Fibroblast of lung (primary cell): ENCODE measurements around the gene ADCY5. TPM values are rescaled to one million over a fixed set of nuclear protein-coding genes. Genes with fewer than 3 reads are reported as not detected.

ENCODE experiments used
- DNase-seq, 2 donors: peaks; one replicate each; pipeline versions ENCODE4 v3.0.0 to v3.0.0-alpha.2; 2010; ENCODE audit warnings: low read depth in 2 of 2
- H2AFZ ChIP-seq: 2 replicates; pipeline ENCODE4 v1.5.1; 2012; ENCODE audit warnings: low read length, control low read depth, inconsistent platforms
- H3K27ac ChIP-seq: 2 replicates; pipeline ENCODE4 v1.5.1; 2011; ENCODE audit warnings: low read length, control low read depth; ENCODE audit not compliant: insufficient read depth
- H3K27me3 ChIP-seq: 2 replicates; pipeline ENCODE4 v1.5.1; 2011; ENCODE audit warnings: mild to moderate bottlenecking, low read length; ENCODE audit not compliant: control insufficient read depth, insufficient read depth
- H3K36me3 ChIP-seq: 2 replicates; pipeline ENCODE4 v1.5.1; 2011; ENCODE audit warnings: low read length; ENCODE audit not compliant: control insufficient read depth, insufficient read depth
- H3K4me1 ChIP-seq: 2 replicates; pipeline ENCODE4 v1.5.1; 2011; ENCODE audit warnings: low read length; ENCODE audit not compliant: control insufficient read depth, insufficient read depth; ENCODE audit errors: extremely low read depth
- H3K4me2 ChIP-seq: 2 replicates; pipeline ENCODE4 v1.5.1; 2011; ENCODE audit warnings: low read length, control low read depth; ENCODE audit not compliant: insufficient read depth; ENCODE audit errors: extremely low read depth
- H3K4me3 ChIP-seq, 4 experiments: fragments of 200-600 bp in 1 of 4; sonication (generic) in 1 of 4; replicated peaks in 1 of 4; 2 replicates each; pipeline ENCODE4 v1.5.1; 2011 to 2016; ENCODE audit warnings: low read length in 4 of 4, low read depth in 3 of 4, mild to moderate bottlenecking in 3 of 4, control low read depth in 2 of 4, inconsistent platforms in 1 of 4, mixed read lengths in 1 of 4; ENCODE audit not compliant: insufficient read depth in 1 of 4; ENCODE audit errors: control extremely low read depth in 1 of 4
- H3K79me2 ChIP-seq: 2 replicates; pipeline ENCODE4 v1.5.1; 2012; ENCODE audit warnings: mild to moderate bottlenecking, low read length, inconsistent platforms; ENCODE audit not compliant: control insufficient read depth, insufficient read depth
- H3K9ac ChIP-seq: 2 replicates; pipeline ENCODE4 v1.5.1; 2011; ENCODE audit warnings: mild to moderate bottlenecking, low read length, control low read depth; ENCODE audit not compliant: insufficient read depth
- H3K9me3 ChIP-seq: 2 replicates; pipeline ENCODE4 v1.5.1; 2012; ENCODE audit warnings: low read depth, low read length; ENCODE audit not compliant: control insufficient read depth, insufficient read depth
- H4K20me1 ChIP-seq: 2 replicates; pipeline ENCODE4 v1.5.1; 2011; ENCODE audit warnings: low read length; ENCODE audit not compliant: control insufficient read depth, insufficient read depth; ENCODE audit errors: extremely low read depth
- CTCF ChIP-seq, 2 donors: IDR thresholded peaks in 1 of 2; conservative IDR thresholded peaks in 1 of 2; 1 replicate in 1 of 2; 2 replicates in 1 of 2; pipeline ENCODE4 v1.5.1; 2011 to 2012; ENCODE audit warnings: low read length in 2 of 2, control low read depth in 1 of 2, inconsistent platforms in 1 of 2, low read depth in 1 of 2, mild to moderate bottlenecking in 1 of 2
- EZH2 ChIP-seq: IDR thresholded peaks from 2 replicates; pipeline ENCODE4 v1.5.1; 2012; ENCODE audit warnings: low read length, control low read depth, mild to moderate bottlenecking; ENCODE audit errors: missing control alignments
- polyA plus RNA-seq, 2 donors: library from polyadenylated mRNA; depleted of rRNA in 1 of 2; stranded (reverse) in 1 of 2; unstranded in 1 of 2; fragments of >200 nt; gene quantifications; 2 replicates each; pipeline ENCODE4 v1.2.1, GENCODE V29; 2011 to 2012; ENCODE audit warnings: missing spikeins in 1 of 2
- total RNA-seq: library from RNA; depleted of rRNA; stranded (reverse); fragments of >200 nt; gene quantifications from 2 replicates; pipeline ENCODE4 v1.2.1, GENCODE V29; 2014

ADCY5 gene
- total and polyA plus RNA-seq, 2 donors (not counting 1 experiment from before 2014, with no cell fraction given) = 0.11 to 0.50 TPM

DNA sequence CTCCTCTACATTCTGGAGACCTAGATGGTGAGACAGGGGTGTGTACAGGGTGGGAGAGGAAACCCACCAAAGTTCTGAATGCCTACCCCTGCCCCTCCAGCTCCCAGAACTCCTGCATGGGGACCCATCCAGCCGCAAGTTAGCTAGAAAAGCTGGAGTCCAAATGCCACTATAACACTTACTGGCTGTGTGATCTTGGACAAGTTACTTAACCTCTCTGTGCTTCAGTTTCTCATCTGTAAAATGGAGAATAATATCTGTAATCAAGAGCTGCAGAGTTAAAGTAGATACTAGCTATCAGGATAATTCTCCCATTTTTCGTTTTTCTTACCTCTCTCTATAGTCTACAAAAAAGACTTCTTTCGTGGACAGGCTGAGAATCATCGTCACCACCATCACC lies 63.4 kb downstream of the ADCY5 start:
- no peaks in the 10 kb centered on the region for H3K36me3 ChIP-seq
- no peak overlapping the region for H3K4me3 ChIP-seq
- no peak for TF ChIP-seq CTCF (conservative IDR thresholded peaks at IDR 0.05 in 1 of 2, IDR thresholded peaks at IDR 0.05 in 1 of 2; ENCODE audit: low read depth in 1 of 2, low read length in 2 of 2)
- no peak for TF ChIP-seq EZH2
- H3K9ac ChIP-seq = no peak overlapping the region
- no peaks in the 10 kb centered on the region for H3K79me2 ChIP-seq
- H3K27me3 ChIP-seq = peaks cover 7% of the 10 kb centered on the region
- no peak for DNase-seq
- no peaks in the 10 kb centered on the region for H3K4me1 ChIP-seq
- H3K4me2 ChIP-seq = no peak overlapping the region
- H2AFZ ChIP-seq = no peak overlapping the region
- H4K20me1 ChIP-seq = no peaks in the 10 kb centered on the region
- H3K27ac ChIP-seq = no peak overlapping the region
- no peaks in the 10 kb centered on the region for H3K9me3 ChIP-seq

DNA sequence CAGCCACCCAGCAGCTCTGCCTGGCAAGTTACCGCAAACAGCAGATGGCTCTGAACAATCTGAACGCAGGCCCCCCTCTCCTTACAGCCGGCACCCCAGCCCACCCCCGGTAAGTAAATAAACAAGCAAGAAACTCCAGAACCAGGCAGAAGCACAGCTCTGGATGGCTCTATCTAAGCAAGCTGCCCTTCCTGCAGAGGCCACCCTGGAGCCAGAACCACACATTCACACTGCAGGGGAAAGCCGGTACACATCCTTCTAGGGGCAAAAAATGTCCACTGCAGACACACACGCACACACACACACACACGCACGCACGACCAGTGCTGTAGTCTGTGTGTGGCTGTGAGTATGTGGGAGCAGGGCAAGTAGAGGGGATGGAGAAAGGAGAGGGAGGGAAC lies 63.9 kb downstream of the ADCY5 start:
- peak; percentile 24 to 29 for DNase-seq
- TF ChIP-seq CTCF (conservative IDR thresholded peaks at IDR 0.05 in 1 of 2, IDR thresholded peaks at IDR 0.05 in 1 of 2; ENCODE audit: low read depth in 1 of 2, low read length in 2 of 2) (no peak), EZH2 (no peak)
- H4K20me1 ChIP-seq = no peaks in the 10 kb centered on the region
- no peak overlapping the region for H3K27ac ChIP-seq
- H3K9me3 ChIP-seq = no peaks in the 10 kb centered on the region
- H3K27me3 ChIP-seq = peaks cover 7% of the 10 kb centered on the region
- H2AFZ ChIP-seq = no peak overlapping the region
- no peaks in the 10 kb centered on the region for H3K79me2 ChIP-seq
- no peaks in the 10 kb centered on the region for H3K36me3 ChIP-seq
- no peak overlapping the region for H3K4me2 ChIP-seq
- no peak overlapping the region for H3K4me3 ChIP-seq
- H3K9ac ChIP-seq = no peak overlapping the region
- H3K4me1 ChIP-seq = no peaks in the 10 kb centered on the region

DNA sequence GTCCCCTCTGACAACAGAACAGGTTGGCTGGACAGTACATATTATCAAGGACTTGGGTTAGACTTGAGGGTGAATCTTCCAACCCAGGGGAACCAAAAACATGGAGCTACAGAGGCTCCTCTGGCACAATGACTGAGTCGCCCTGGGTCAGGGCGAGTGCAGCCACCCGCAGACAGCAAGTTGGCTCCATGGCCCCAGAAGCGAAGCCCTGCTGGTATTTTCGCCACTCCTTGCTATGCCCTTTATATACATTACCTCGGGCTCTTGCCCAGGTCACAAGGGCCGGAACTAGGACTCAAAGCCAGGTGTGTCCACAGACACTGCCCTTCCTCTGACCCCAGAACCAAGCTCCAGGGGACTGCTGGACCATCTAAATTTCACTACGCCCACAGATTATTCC lies 64.6 kb downstream of the ADCY5 start:
- no peak for DNase-seq
- Histone ChIP-seq H3K9ac (no peak overlapping the region), H3K36me3 (no peaks in the 10 kb centered on the region), H3K27me3 (peaks cover 7% of the 10 kb centered on the region), H3K27ac (no peak overlapping the region), H3K4me1 (no peaks in the 10 kb centered on the region), H3K4me3 (no peak overlapping the region), H3K79me2 (no peaks in the 10 kb centered on the region), H3K9me3 (no peaks in the 10 kb centered on the region), H3K4me2 (no peak overlapping the region), H4K20me1 (no peaks in the 10 kb centered on the region), H2AFZ (no peak overlapping the region)
- TF ChIP-seq EZH2 (no peak), CTCF (conservative IDR thresholded peaks at IDR 0.05 in 1 of 2, IDR thresholded peaks at IDR 0.05 in 1 of 2; ENCODE audit: low read depth in 1 of 2, low read length in 2 of 2) (no peak)
